HG03521 (cell line): ENCODE measurements around the gene ASS1.

ENCODE experiments used
- ATAC-seq: cut with Tn5 transposase; IDR thresholded peaks from one replicate; pipeline ENCODE4 v1.9.1; 2021; ENCODE audit warnings: mild to moderate bottlenecking, moderate library complexity; ENCODE audit not compliant: unreplicated experiment

ASS1 gene

DNA sequence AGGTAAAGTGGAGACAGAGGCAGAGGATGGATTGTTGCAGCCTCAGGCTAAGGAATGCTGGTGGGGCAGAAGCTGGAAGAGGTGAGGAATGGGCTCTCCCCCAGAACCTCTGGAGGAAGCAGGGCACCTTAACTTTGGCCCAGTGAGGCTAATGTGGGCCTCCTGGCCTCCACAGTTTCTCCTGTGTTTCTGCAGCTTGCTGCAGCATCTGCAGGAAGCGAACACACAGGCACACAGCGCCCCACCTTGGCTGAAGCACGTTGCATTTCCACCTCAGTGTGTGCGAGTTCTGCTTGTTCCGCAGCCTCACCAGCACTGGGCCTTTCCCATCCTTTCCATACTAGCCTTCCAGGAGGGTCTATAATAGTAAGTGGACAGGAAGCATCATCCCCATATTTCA is 27.2 kb upstream of the ASS1 start:
- no peak for ATAC-seq

DNA sequence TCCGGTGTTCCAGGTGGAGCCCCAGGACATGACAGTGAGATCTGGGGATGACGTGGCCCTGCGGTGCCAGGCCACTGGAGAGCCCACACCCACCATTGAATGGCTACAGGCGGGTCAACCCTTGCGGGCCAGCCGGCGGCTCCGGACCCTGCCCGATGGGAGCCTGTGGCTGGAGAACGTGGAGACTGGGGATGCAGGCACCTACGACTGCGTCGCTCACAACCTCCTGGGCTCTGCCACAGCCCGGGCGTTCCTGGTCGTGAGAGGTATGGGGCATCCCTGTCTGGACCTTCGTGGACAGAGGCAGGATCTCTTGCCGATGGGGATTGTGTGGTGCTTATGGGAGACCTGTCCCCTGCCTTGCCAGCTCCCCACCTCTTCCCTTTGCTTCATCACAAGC is 26.0 kb upstream of the ASS1 start:
- ATAC-seq = no peak

- no peak for ATAC-seq
Observed at GRCh38 chr9:130419521-130420035, 25.2 kb upstream of the ASS1 start.

DNA sequence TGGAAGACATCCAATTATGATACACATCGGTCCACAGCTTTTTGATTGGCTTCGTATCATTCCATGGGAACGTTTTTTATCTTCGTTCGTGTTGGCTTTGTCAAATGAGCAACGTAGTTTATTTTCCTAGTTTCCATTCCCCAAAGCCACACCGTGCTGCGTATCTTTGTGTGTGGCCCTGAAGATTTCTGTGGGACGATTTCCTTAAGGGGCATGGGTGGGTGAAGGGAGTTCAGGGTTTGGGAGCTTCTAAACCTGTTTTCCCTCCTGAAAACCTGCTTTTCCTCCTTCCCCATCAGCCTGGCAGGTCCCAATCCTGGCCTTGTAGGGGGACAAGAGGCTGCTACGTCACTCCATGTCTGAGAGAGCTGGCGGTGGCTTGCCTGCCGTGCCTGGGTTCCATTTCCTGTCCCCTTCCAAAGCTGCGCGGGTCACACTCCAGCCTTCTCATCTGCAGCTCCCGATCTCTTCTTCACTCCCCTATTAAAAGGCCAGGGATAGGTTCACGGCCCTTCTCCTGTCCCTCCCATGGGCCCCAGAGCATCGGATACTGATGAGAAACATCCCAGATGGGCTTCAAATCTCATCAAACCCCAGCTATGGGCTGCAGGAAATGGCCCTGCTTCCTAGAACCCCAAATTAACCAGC is 23.5 kb upstream of the ASS1 start:
- no peak for ATAC-seq

GRCh38 chr9:130421802-130422276 is 22.9 kb upstream of the ASS1 start:
- ATAC-seq = no peak

GRCh38 chr9:130422546-130422945 is 22.2 kb upstream of the ASS1 start:
- no peak for ATAC-seq

GRCh38 chr9:130423272-130423671 is 21.5 kb upstream of the ASS1 start:
- no peak for ATAC-seq

DNA sequence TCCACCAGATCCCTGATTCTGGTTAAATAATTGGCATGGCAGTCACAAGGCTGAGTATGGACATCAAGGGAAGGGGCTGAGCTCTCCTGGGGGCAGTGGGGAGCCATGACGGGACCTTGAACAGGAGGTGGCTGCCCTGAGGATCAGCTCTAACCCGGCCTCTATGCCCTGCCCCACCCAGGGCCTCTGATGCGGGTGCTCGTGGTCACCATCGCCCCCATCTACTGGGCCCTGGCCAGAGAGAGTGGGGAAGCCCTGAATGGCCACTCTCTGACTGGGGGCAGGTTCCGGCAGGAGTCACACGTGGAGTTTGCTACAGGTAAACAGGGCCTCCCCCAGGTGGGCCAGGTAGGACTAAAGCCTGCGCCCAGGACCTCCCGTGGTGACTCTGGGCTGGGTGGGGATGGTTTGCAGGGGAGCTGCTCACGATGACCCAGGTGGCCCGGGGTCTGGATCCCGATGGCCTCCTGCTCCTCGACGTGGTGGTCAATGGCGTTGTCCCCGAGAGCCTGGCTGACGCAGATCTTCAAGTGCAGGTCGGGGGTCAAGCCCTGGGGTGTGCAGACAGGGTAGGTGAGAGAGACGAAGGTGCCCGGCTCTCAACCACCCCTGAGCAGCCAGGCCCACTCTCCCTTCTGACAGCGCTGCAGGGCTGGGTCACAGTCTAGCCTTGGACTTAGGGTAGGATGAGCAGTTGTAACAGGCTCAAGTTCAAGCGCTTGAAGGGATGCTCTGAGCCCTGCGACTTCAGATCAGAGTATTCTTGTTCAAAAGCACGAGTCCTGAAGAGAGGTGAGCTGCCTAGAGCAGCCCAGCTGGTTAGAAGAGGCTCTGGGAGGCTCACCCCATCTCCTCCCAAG is 19.9 kb upstream of the ASS1 start:
- ATAC-seq = no peak

DNA sequence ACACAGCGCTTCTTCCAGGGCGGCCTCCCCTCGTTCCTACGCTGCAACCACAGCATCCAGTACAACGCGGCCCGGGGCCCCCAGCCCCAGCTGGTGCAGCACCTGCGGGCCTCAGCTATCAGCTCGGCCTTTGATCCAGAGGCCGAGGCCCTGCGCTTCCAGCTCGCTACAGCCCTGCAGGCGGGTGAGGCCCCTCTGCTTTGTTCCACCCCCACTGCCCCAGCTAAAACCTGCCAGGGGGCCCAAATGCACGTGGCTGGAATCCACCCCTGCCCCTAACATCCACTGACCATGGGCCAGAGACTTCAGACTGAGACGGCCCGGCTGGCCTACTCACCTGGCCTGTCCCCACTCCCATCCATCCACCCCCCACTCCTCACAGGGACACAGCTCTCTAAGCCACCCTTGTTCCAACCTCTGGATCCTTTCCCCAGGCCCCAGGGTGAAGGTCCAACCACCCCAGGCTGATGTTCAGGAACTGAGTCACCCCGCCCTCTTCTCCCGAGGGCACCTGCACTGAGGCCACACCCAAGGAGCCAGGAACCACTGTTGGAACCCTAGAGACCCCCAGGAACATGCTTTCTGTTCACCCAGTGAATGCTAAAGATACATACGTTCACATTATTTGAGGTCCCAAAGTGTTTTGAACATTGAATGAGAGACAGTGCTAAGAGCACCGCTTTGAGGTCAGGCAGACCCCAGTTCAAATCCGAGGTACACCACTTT is 18.9 kb upstream of the ASS1 start:
- no peak for ATAC-seq

DNA sequence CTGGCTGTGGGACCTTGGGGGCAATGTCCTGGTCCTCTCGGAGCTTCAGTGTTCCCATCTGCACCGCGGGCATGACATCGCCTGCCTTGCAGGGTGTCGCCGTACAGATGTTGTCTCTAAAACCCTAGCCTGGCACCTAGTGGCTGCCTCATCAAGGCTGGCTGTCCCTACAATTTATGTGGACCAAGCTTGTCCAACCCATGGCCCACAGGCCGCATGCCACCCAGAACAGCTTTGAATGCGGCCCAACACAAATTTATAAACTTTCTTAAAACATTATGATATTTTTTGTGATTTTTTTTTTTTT is 18.3 kb upstream of the ASS1 start:
- no peak for ATAC-seq

- no peak for ATAC-seq
Observed at GRCh38 chr9:130426883-130427282, 17.9 kb upstream of the ASS1 start.

- no peak for ATAC-seq
Observed at GRCh38 chr9:130427326-130427725, 17.4 kb upstream of the ASS1 start.

DNA sequence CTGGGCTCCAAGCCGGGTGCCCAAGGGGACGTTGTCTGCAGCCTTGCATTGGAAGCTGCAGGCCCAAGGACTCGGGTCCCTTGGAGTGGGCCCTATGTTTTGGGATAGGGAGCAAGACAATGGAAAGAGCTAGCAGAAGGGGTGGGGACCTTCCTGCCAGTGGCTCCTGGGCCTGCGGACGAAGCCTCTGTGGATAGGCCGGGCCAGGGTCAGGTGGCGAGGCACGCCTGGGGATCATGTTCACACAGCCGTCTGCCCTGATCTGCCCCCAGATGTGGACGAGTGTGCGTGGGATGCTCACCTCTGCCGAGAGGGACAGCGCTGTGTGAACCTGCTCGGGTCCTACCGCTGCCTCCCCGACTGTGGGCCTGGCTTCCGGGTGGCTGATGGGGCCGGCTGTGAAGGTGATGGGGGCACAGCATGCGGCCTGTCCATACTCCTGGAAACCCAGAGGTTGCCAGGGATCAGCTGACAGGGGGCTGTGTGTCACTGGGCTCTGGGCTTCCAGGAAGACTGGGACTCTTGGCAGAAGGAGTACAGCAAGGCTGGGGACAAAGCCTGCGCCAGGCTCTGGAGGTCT is 16.6 kb upstream of the ASS1 start:
- no peak for ATAC-seq

GRCh38 chr9:130429381-130429780 is 15.4 kb upstream of the ASS1 start:
- no peak for ATAC-seq

DNA sequence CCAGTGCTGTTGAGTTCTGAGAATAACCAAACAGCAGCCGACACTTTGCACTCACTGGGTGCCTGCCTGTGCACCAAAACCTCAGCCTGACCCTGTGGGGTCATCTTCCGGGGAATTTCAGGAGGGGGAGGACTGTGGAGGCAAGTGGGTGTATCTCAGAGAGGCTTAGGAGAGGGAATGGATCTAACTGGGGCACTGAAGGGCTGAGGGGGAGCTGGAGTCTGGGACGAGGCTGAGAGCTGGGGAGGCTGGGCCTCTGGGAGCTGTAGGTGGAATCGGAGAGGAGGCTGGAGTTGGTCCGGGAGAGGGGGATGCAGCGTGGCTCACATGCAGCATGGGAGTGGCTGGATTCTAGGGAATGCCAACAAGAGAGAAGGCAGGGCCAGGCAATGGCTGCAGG is 14.9 kb upstream of the ASS1 start:
- ATAC-seq = no peak

DNA sequence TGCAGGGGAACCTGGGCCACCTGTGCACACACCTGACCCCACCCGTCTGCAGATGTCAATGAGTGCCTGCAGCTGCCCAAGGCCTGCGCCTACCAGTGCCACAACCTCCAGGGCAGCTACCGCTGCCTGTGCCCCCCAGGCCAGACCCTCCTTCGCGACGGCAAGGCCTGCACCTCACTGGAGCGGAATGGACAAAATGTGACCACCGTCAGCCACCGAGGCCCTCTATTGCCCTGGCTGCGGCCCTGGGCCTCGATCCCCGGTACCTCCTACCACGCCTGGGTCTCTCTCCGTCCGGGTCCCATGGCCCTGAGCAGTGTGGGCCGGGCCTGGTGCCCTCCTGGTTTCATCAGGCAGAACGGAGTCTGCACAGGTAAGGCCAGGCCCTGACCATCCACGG is 14.5 kb upstream of the ASS1 start:
- no peak for ATAC-seq

DNA sequence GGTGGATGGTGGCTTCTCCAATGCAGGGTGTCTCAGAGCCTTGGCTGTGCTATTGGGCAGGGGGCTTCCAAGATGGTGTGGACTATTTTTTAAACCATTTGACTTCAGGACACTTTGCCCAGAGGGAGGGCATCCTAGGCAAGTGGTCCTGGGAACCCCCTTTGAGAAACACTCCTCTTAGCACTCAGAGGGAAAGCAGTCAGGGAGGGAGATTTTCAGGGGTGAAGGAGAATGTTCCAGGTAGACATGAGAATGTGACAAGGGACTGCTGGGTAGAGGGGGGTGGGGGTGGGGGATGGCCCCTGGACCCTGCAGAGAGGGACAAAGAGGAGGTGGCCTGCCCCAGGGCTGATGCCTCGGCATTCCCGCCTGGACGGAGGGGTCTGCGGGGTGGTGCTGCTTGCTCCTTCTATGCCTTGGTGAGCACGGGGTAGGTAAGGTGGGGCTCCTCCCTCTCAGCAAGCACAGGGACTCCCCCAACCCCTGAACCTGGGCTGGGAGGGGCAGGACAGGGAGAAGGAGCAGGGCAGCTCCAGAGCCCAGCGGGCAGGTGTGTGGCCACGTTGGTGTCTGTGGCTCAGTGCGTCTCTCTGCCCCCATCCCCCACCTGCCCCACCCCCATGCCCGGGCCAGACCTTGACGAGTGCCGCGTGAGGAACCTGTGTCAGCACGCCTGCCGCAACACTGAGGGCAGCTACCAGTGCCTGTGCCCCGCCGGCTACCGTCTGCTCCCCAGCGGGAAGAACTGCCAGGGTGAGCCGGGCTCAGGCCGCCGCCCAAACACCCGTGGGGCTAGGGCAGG is 13.8 kb upstream of the ASS1 start:
- ATAC-seq = no peak

GRCh38 chr9:130431536-130432303 is 13.0 kb upstream of the ASS1 start:
- no peak for ATAC-seq

- ATAC-seq = no peak
Observed at GRCh38 chr9:130432362-130432761, 12.4 kb upstream of the ASS1 start.

GRCh38 chr9:130432796-130433167 is 12.0 kb upstream of the ASS1 start:
- no peak for ATAC-seq
